Uterus (tissue), 4 donors: Measurements from ENCODE around the gene KRTAP4-5. TPM values are rescaled to one million over a fixed set of nuclear protein-coding genes. Genes with fewer than 3 reads are reported as not detected.
"Not testable (repeated sequence)": the region's sequence is repeated elsewhere in the genome, so short reads cannot be mapped to it uniquely, and the experiment has no call there.

ENCODE experiments used
- DNase-seq, 2 donors: peaks; one replicate each; pipeline ENCODE4 v3.0.0-alpha.2; 2019 to 2020
- H3K27ac ChIP-seq, 2 donors: fragments of 200-600 bp; sonication (generic); 1 replicate in 1 of 2; 2 replicates in 1 of 2; pipeline ENCODE4 v1.5.1; 2016 to 2018
- H3K27me3 ChIP-seq, 2 donors: fragments of 200-600 bp; sonication (generic); one replicate each; pipeline ENCODE4 v1.5.1; 2018 to 2019; ENCODE audit warnings: control low read depth in 1 of 2
- H3K36me3 ChIP-seq, 2 donors: fragments of 200-600 bp; sonication (generic); one replicate each; pipeline ENCODE4 v1.5.1; 2019; ENCODE audit warnings: control low read depth in 1 of 2
- H3K4me1 ChIP-seq, 2 donors: fragments of 200-600 bp; sonication (generic); one replicate each; pipeline ENCODE4 v1.5.1; 2018 to 2019; ENCODE audit warnings: control low read depth in 1 of 2
- H3K4me3 ChIP-seq, 2 donors: fragments of 200-600 bp; sonication (generic); 1 replicate in 1 of 2; 2 replicates in 1 of 2; pipeline ENCODE4 v1.5.1; 2018 to 2019; ENCODE audit warnings: mild to moderate bottlenecking in 1 of 2
- H3K9me3 ChIP-seq, 2 donors: fragments of 200-600 bp; sonication (generic); one replicate each; pipeline ENCODE4 v1.5.1; 2019; ENCODE audit warnings: control low read depth in 1 of 2
- POLR2A ChIP-seq, 2 donors: fragments of 450-650 bp; IDR thresholded peaks; one replicate each; pipeline ENCODE4 v1.6.1; 2016; ENCODE audit warnings: antibody characterized with exemption in 2 of 2, mild to moderate bottlenecking in 1 of 2, moderate library complexity in 1 of 2
- intact Hi-C: fragments of 100-400 bp; cut with DNase I; formaldehyde crosslinking; loops from one replicate; pipeline ENCODE4 v1.15.1; 2023; ENCODE audit warnings: low total_unique reads
- total RNA-seq, 4 donors: library from RNA; depleted of rRNA in 3 of 4; stranded (reverse); fragments of >200 nt in 3 of 4; gene quantifications; one replicate each; pipeline versions ENCODE4 v1.1.0 to v1.2.4, GENCODE V29; 2014 to 2023
- TF ChIP-seq, protein P1 (sequence below), 4 experiments: fragments of 200-600 bp in 2 of 4; fragments of 450-650 bp in 2 of 4; sonication (generic) in 2 of 4; IDR thresholded peaks; one replicate each; pipeline ENCODE4 v1.5.1; 2016 to 2019; ENCODE audit warnings: antibody characterized with exemption in 4 of 4, mild to moderate bottlenecking in 2 of 4, moderate library complexity in 1 of 4
- donor health status: DM: yes; HTN: yes; CAD: no.

The KRTAP4-5 gene
- total RNA-seq, 4 donors from 2014 or later = not detected

DNA sequence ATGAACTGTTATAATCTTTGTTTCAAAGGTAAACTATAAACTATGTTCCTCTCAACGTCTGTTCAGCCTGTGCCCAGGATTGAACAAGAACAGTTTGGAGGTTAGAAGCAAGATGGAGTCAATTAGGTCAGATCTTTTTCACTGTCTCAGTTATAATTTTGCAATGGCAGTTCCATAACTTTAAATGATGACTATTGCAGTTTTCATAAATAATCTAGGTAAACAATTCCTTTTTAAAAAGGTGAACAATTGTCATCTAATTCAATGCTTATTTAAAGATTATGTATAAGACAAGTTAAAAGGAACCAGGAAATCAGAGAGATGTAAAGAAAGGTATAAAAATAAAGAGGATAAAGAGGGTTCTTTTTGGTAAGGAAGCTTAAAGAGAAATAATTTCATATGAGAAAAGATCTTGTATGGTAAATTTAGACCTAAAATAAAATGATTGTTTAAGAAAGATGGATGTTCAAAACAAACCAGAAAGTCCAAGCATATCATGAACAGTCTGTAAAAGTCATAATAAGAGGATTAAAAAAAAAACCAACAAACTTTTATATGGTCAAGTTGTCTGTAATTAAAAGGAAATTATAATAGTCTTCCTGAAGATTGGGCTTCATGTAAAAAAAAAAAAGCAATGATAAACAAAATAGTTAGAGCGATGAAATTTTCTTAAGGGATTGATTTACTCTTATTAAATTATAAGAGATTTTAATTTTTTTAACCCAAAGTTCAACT, 38.3 kb downstream of the KRTAP4-5 start:
- intact Hi-C loops = no loop called here
- no peaks in the 10 kb centered on the region for H3K4me1 ChIP-seq
- TF ChIP-seq, protein P1, sequence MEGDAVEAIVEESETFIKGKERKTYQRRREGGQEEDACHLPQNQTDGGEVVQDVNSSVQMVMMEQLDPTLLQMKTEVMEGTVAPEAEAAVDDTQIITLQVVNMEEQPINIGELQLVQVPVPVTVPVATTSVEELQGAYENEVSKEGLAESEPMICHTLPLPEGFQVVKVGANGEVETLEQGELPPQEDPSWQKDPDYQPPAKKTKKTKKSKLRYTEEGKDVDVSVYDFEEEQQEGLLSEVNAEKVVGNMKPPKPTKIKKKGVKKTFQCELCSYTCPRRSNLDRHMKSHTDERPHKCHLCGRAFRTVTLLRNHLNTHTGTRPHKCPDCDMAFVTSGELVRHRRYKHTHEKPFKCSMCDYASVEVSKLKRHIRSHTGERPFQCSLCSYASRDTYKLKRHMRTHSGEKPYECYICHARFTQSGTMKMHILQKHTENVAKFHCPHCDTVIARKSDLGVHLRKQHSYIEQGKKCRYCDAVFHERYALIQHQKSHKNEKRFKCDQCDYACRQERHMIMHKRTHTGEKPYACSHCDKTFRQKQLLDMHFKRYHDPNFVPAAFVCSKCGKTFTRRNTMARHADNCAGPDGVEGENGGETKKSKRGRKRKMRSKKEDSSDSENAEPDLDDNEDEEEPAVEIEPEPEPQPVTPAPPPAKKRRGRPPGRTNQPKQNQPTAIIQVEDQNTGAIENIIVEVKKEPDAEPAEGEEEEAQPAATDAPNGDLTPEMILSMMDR (IDR thresholded peaks at IDR 0.05) = no peak
- no peak for TF ChIP-seq POLR2A (IDR thresholded peaks at IDR 0.05)

GRCh38 chr17:41108728-41109386, 40.8 kb downstream of the KRTAP4-5 start:
- H3K27ac ChIP-seq, H3K9me3 ChIP-seq, DNase-seq, H3K4me3 ChIP-seq, intact Hi-C loops, H3K4me1 ChIP-seq, H3K27me3 ChIP-seq, H3K36me3 ChIP-seq: not testable (repeated sequence)

More for the DNA sequence above, 38.3 kb downstream of the KRTAP4-5 start:
- Histone ChIP-seq H3K4me3 (no peak overlapping the region), H3K27me3 (no peaks in the 10 kb centered on the region), H3K27ac (no peak overlapping the region), H3K9me3 (no peaks in the 10 kb centered on the region), H3K36me3 (no peaks in the 10 kb centered on the region)
- no peak for DNase-seq

GRCh38 chr17:41107941-41108450, 41.6 kb downstream of the KRTAP4-5 start:
- intact Hi-C loops = no loop called here
- Histone ChIP-seq H3K27me3 (no peaks in the 10 kb centered on the region), H3K36me3 (no peaks in the 10 kb centered on the region)

GRCh38 chr17:41105347-41105746, 44.3 kb downstream of the KRTAP4-5 start, which contains the start of gene KRTAP4-9:
Gene KRTAP4-9 (plus strand): TSS chr17:41105389. CDS start chr17:41105389, 0 bp downstream.
- intact Hi-C loops, H3K4me1 ChIP-seq, H3K27ac ChIP-seq, H3K9me3 ChIP-seq, H3K27me3 ChIP-seq, H3K36me3 ChIP-seq, DNase-seq, H3K4me3 ChIP-seq: not testable (repeated sequence)

More at GRCh38 chr17:41107941-41108450, 41.6 kb downstream of the KRTAP4-5 start:
- DNase-seq = no peak
- Histone ChIP-seq H3K9me3 (no peaks in the 10 kb centered on the region), H3K27ac (no peak overlapping the region), H3K4me1 (no peaks in the 10 kb centered on the region), H3K4me3 (no peak overlapping the region)
- no peak for TF ChIP-seq POLR2A (IDR thresholded peaks at IDR 0.05)
- TF ChIP-seq, protein P1 (IDR thresholded peaks at IDR 0.05) = no peak

DNA sequence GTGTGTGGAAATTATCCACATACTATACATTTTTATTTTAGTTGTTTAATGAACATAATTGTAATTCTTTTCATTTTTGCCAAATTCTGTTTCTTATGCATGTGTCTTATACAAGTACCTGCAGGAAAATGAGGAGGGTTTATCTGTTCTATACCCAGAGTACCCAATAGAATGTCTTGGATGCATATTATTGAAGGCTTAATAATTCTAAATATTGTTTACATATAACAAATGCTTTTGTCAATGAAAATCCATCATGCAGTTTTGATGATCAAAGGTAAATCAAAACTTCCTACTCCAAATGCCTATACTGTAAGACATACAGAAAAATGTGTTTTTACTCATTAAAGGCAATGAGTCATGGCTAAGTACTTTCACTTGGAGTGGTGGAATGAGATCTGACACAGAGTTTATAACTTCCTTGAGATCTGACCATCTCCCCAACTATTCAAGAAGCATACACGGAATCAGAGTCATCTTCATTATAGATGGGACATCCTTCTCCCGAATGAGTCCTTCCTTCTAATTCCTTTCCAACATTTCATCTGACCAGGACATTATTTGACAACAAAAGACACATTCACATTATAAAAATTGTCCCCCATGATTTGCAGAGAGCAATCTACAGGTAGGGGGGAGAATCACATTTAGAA, 45.1 kb downstream of the KRTAP4-5 start:
- H3K36me3 ChIP-seq, H3K9me3 ChIP-seq, H3K27ac ChIP-seq, H3K4me1 ChIP-seq, H3K27me3 ChIP-seq, H3K4me3 ChIP-seq, intact Hi-C loops, DNase-seq: not testable (repeated sequence)

DNA sequence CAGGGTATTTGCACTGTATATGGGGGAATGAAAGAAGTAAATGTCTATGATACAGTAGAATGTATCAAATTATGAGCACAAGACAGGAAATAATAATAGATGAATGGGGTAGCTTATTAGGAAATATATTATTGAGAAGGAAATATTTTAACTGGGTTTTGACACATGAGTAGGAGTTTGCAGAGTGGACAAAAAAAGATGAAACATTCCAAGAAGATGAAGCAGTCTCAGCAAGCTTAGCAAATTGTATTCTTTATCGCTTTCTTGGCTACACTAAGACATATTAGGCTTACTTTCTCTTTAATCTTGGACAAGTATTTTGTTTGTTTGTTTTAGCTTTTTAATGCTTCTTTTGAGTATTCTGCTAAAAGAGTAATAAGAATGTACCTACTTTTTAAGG, 45.7 kb downstream of the KRTAP4-5 start:
- H3K9me3 ChIP-seq = no peaks in the 10 kb centered on the region
- no peak overlapping the region for H3K27ac ChIP-seq
- H3K4me1 ChIP-seq = no peaks in the 10 kb centered on the region
- TF ChIP-seq POLR2A (IDR thresholded peaks at IDR 0.05) = no peak
- TF ChIP-seq, protein P1 (IDR thresholded peaks at IDR 0.05) = no peak
- no peak overlapping the region for H3K4me3 ChIP-seq
- no peak for DNase-seq
- intact Hi-C loops = no loop called here
- H3K36me3 ChIP-seq = no peaks in the 10 kb centered on the region
- no peaks in the 10 kb centered on the region for H3K27me3 ChIP-seq
